GM21619 (cell line): ENCODE results near the gene PIM1.
"Not testable (repeated sequence)": the region's sequence is repeated elsewhere in the genome, so short reads cannot be mapped to it uniquely, and the experiment has no call there.

ENCODE experiments used
- ATAC-seq: cut with Tn5 transposase; IDR thresholded peaks from one replicate; pipeline ENCODE4 v1.9.1; 2021; ENCODE audit not compliant: unreplicated experiment

PIM1 gene

GRCh38 chr6:37170273-37171200 lies 585 bp downstream of the PIM1 start:
- ATAC-seq = peak; percentile 16

- no peak for ATAC-seq
Measured at GRCh38 chr6:37171201-37171969, 1.4 kb downstream of the PIM1 start.

- peak; percentile 25 for ATAC-seq
Measured at GRCh38 chr6:37171970-37172812, 2.2 kb downstream of the PIM1 start.

- ATAC-seq = no peak
Measured at GRCh38 chr6:37172912-37173492, 3.0 kb downstream of the PIM1 start.

GRCh38 chr6:37173493-37174195 lies 3.7 kb downstream of the PIM1 start:
- no peak for ATAC-seq

- ATAC-seq = no peak
Measured at GRCh38 chr6:37174196-37174514, 4.2 kb downstream of the PIM1 start.

- no peak for ATAC-seq
Measured at GRCh38 chr6:37174515-37175331, 4.8 kb downstream of the PIM1 start.

GRCh38 chr6:37175332-37176267 lies 5.6 kb downstream of the PIM1 start:
- ATAC-seq = peak; percentile 32

GRCh38 chr6:37176268-37177076 lies 6.5 kb downstream of the PIM1 start:
- ATAC-seq = no peak

GRCh38 chr6:37177077-37177934 lies 7.4 kb downstream of the PIM1 start:
- ATAC-seq = no peak

- ATAC-seq = no peak
Measured at GRCh38 chr6:37177935-37178517, 8.1 kb downstream of the PIM1 start.

GRCh38 chr6:37180075-37180474 lies 10.1 kb downstream of the PIM1 start:
- ATAC-seq = no peak

GRCh38 chr6:37180610-37181009 lies 10.7 kb downstream of the PIM1 start:
- ATAC-seq = not testable (repeated sequence)

- no peak for ATAC-seq
Measured at GRCh38 chr6:37182736-37183590, 13.0 kb downstream of the PIM1 start.
